GM21360 (cell line): ENCODE measurements around the gene HIC2.
"Not testable (repeated sequence)": the region's sequence is repeated elsewhere in the genome, so short reads cannot be mapped to it uniquely, and the experiment has no call there.

Source experiments
- ATAC-seq: cut with Tn5 transposase; IDR thresholded peaks from one replicate; pipeline ENCODE4 v1.9.1; 2021; ENCODE audit warnings: mild to moderate bottlenecking, moderate library complexity; ENCODE audit not compliant: unreplicated experiment

HIC2 gene

DNA sequence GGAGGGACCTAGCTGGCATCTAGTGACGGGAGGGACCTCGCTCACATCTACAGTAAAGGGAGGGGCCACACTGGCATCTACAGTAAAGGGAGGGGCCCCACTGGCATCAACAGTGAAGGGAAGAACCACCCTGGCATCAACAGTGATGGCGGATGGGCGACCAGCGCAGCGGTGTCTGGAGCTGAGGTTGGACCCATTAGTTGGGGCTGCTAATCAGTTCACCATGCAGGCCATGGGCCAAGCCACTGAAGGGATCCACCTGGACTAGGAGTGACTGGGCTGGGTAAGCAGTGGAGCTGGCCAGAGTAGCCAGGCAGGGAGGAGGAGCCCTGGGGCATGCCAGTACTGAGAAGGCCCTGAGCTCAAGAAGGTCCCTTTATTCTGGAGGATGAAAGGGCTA, 73.4 kb downstream of the HIC2 start:
- ATAC-seq: not testable (repeated sequence)

DNA sequence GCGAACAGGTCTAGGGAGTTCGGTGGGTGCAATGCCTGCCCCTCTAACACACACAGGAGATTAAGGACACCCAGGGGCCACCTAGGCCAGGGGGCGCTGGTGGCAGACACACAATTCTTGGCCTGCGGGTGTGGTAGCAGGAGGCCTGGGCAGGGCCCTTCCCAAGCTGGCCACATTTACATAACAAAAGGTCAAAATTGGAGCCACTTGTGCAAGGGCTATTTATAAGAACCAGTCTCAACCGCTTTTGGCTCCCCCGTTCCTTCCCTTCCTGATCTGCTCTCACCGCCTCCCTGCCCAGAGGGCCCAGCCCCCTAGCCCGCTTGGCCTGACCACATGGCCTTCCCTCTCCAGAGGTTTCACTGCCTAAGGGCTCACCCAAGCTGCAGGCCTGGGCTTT, 75.1 kb downstream of the HIC2 start:
- not testable (repeated sequence) for ATAC-seq

DNA sequence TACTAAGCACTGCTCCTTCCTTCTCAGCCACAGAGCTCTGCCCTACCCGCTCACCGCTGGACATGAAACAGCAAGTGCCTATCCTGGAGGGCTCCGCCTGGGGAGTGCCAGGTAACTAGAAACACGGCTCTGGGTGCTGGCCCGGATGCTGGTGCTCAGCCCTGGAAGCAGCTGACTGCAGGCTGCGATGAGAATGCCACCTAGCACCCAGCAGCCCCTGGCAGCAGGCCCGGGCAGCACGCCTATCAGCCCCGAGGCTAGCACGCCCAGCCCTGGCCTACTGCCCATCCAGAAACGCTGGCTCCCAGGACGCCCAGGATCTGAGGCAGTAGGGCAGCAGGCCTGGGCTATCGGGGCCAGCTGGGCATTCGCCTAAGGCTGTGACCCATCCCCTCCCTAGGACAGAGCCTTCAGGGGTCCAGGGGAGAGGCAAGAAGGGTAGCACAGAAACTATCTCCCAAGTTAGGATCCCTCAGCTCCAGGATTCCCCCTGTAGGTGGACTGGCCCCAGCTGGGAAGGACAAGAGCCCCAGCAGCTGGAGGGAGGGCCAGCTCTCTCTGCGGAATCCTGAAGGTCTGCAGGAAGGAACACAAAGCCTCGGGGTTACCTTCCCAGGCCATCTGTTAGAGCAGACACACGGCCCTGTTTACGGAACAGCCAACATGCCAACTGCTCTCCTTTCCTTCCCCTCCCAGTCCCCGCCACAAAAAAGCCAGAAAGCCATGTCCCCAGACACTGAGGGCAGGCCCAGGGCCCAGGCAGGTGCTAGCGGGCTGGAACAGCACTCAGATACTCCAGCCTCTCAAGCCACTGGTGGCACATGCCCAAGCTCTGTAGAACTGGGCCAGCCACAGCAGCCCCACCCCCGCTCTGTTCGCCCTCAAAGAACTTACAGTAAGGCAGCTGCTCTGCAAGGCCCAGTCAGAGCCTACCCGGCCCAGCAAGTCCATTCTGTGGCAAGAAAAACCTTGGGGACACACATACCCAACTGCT, 76.9 kb downstream of the HIC2 start:
- ATAC-seq: not testable (repeated sequence)

DNA sequence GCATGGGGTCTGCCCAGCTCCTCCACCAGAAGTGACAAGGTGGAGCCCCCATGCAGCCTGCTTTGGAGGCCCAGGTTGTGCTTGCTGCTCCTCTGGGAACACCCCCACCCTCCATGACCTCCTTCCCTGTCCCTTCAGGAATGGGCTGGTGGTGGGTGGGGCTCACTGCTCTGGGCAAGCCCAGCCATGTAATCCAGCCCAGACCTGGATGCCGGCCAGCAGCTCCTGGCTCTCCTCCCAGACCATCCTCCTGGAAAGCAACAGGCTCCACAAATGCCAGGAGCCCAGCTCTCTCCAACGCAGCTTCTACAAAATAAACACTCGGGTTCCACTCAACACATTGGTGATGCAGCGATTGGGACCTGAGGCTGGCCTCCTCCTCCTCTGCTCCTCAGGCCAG, 80.8 kb downstream of the HIC2 start:
- not testable (repeated sequence) for ATAC-seq

DNA sequence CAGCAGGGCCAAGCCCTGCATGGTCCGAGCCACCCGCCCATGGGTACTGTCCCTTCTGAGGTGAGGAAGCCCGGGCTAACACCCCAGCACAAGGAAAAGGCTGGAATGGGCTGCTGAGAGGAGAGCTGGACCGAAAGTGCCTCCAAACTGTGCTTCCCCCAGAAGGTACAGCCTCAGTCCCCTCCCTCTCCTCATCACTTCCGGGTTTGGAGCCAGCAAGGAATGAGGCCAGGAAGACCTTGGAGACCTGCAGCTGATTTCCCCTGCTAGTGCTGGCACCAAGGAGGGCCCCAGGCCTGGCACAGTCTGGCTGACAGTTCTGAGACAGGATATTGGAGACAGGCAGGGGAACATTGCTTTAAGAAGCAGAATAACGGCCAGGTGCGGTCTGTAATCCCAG, 81.3 kb downstream of the HIC2 start:
- ATAC-seq: not testable (repeated sequence)

DNA sequence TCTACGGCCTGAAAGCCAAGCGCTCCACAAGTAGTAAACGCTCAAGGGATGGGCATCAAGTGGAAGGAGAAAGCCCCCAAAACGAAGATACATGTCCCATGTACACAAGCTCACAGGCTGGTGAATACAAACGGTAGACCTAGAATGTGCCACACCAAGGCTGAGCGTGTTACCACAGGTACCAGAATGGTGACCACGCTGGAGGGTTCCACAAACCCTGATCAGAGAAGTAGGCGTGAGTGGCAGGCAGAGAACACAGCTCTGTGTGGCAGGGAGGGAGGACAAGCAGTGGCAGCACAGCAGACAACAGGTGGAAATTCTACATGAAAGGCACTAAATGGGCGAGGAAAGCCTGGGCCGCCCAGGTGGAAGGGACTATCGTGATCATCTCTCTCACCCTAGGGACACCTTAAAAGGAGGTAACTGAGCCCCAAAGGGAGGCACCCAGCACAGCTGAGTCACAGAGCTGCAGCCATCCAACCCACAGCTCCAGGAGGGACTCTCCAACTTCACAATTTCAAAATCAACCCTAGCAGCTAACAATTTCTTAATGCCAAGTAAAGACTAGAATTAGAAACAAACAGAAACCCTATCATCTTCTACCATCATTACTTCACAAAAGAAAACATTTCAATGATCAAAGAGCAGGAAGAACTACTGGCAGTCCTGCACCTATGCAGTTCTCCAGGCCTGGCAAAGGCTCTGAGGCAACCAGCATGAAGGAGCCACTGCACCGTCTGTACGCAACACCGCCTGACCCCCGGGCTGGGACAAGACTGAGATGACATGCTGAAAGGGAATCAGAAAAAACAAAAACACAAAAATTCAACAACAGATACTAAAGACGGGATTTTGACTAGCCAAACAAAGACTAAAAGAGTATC, 82.7 kb downstream of the HIC2 start:
- ATAC-seq: not testable (repeated sequence)
